ENCODE data around the gene CEBPE.
"Not testable (repeated sequence)": the region's sequence is repeated elsewhere in the genome, so short reads cannot be mapped to it uniquely, and the experiment has no call there.

CEBPE gene

DNA sequence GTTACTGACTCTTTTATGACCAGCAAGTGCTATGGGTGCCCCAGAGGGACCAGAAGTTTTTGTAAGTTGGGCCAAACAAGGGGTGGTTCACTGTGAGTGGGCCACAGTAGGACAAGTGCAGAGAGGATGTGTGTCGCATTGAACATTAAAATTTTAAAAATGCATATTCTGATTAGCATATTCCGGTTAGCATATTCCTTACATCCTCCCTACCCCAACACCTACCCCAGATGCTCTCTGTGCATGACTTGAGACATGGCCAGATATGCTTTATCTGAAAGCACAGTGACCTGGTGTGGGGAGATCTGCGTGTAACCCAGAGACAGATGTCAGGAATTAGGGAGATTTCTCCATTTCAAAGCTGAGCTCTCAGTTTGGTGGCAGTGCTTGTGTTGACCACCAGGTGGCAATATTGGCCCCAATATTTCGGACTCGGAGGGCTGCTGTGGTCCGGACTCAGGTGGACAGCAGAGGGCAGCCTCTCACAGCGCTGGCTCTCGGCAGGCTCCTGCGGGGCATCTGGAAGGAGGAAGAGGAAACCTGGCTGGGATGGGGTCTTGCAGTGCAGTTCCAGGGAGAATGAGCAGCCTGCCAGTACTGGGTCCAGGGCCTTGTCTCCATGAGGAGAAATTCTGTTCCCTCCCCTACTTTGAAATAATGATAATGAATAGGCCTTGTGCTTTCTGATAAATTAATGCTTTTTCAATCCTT lies 1.6 kb upstream of the CEBPE start:
- DNase-seq, result peak; percentile 26

DNA sequence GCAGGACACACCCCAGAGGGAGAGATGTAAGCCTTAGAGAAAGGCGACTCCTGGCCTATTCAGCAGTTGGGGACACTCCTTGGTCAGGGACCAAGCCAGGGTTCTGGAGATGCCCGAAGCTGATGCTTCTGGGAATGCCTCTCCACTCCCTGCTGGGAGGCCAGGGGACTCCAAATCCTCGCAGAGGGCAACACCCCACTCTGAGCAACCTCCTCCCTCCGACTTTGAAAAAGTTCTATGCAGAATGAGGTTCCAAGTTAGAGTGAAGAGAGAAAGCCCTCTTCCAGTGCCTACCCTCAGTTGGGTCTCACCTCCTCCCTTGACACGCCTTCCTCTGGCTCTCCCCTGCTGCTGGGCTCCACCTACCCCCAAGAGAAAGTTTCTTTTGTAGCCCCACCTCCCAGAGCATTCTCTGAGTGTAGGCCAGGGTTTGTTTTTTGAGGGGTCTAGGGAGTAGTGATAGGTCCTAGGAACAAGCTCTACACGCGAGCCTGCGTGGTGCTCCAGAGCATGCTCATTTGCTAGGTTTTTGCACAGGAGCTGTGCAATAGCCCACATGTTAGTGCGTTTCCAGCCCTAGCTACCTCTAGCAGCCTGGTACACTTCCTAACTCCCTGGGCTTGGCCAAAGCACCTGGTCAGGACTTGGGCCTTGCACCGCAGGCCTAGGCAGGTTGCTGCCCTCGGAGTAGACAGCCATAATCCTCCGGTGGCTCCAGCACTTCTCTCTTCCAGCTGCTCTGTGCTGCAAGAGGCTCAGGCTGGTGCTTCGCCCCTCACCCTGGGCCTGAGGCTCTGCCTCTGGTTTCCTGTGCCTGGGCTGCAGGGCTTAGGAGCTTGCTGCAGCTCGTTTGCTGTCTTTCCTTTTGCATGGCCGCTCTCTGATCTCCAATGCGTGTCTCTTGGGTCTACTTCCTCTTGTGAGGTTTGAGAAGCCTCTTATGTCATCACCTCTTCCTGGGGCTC lies 590 bp upstream of the CEBPE start:
- DNase-seq, result no peak

DNA sequence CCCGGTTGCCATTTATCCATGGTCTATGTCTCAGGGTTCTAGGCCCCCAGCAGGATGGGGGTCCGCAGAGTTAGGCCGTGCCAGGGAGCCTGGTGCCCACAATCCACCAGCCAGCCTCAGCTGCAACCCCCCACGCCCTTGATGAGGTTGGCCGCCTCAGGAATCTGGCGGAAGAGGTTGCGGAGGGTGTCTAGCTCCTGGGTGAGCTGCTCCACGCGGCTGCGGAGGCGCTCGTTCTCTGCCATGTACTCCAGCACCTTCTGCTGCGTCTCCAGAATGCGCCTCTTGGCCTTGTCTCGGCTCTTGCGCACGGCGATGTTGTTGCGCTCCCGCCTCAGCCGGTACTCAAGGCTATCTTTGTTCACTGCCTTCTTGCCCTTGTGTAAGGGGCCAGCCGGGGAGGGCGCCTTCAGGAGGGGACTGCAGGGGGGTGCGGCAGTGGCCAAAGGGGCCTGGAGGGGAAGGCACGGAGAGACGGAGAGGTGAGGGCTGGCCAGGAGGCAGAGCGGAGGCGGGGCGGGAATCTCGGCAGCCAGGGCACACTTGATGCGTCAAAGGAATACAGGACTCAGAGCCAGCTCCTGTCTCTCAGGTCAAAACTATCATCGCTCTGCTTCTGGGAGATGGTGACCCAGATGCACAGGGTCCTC lies 1.6 kb downstream of the CEBPE start:
- DNase-seq, result no peak

DNA sequence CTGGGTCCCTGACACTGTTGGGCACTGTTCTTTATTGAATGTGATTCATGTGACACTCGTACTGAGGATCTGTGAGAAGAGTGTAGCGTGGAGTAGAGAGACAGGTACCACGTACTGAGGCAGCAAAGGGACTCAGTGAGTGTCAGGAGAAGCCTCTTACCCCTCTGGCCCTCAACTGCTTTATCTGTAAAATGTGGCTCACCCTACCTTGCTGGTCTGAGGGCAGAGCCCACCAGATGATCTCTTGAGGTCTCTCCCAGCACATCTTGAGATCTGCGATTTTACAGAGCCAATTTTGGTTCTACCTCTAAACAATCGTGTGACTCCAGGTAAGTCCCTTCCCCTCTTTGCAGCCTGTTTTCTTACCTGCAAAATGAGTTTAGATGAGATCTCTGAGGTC lies 3.1 kb downstream of the CEBPE start:
- no peak for DNase-seq

DNA sequence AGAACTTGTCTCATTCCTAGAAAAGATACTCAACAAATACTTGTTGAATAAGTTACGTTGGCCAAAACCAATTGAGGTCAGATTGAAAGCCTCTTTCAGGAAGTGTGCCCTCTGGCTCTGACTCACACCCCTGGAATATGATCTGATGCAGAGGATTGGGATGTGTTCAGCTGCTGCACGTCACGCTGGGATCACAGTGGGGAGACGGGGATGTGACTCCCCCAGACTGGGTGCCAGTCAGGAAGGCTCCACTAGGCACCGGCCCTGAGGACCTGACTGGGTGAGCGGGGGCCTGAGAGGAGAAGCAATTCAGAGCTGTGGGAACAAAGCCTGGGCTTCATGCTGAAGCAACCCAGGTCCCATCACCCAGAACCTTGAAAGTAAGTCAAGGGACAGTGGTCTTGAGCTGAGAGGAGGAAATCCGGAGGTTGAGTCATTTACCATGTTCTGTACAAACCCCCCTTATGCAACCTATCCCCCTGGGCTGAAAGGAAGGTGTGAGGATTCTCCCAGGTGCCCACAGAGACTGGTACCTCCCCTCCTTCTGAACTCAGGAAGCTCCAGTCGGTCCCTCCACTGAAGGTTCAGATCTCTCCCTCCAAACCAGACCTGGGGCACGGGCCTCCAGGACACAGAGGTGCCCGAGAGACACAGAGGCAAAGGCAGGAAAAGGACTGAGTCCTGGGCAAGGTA lies 3.9 kb downstream of the CEBPE start:
- DNase-seq, result no peak

DNA sequence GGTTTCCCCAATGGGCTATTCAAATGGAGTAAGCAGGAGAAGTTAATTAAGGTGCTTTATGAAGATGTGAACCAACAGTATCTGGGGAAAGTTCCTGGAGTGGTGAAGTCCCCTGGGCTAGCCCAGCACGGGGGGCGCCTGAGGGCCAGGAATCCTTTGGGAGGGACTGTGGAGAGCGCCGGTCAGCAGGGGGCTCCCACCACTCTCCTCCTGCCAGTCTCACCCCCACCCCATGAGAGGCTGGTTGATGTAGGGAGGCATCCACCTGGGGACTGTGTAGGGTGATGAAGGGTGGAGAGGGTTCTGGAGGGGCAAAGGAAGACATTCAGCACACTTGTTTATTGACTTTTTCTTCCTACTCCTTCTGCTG lies 4.4 kb downstream of the CEBPE start:
- DNase-seq, result no peak

DNA sequence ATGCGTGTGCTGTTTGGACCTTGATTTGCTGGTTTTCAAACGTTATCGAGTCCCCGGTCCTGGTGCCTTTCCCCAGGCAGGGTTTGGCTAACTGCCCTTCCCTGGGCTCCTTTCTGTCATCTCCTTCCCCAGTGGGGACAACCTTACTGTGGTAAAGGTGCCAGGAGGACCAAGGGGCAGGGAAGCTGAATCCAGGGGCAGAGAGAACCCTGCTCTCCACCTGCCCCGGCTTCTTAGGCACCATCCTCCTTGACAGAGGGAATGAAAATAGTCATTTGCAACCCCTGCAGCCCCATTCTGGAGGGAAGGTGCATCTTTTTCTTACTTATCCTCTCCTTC lies 5.0 kb downstream of the CEBPE start:
- DNase-seq, result no peak

DNA sequence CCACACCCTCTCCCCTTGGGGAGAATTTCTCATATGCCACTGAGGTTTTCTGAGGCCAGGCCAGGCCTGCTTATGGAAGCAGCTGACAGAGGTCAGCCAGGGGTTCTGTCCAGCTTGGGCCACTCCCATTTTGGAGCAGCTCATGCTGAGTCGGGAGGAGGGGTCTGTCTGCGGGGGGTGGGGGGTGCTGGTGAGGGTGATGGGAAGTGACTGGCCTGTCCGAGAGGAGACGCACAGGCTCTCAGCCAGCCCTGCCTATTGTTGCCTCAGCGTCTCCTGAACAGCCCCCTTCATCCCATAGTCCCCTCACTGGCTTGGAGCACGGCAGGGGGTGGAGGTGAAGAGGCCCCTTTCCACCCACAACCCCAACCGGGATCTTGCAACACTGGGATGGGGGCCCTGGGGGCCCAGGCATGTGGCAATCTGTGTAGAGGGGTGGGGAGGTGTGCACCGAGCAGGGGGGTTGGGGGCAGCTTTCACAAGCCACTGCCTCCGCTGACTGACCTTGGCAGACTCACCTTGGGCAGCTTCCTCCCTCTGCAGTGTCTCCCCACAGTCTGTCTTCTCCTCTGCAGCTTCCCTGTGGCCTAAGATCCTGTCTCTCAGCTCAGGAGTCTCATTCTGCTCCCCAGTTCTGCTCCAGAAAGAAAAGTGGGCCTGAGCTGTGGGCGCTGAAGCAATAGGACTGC lies 5.5 kb downstream of the CEBPE start:
- DNase-seq, result no peak

DNA sequence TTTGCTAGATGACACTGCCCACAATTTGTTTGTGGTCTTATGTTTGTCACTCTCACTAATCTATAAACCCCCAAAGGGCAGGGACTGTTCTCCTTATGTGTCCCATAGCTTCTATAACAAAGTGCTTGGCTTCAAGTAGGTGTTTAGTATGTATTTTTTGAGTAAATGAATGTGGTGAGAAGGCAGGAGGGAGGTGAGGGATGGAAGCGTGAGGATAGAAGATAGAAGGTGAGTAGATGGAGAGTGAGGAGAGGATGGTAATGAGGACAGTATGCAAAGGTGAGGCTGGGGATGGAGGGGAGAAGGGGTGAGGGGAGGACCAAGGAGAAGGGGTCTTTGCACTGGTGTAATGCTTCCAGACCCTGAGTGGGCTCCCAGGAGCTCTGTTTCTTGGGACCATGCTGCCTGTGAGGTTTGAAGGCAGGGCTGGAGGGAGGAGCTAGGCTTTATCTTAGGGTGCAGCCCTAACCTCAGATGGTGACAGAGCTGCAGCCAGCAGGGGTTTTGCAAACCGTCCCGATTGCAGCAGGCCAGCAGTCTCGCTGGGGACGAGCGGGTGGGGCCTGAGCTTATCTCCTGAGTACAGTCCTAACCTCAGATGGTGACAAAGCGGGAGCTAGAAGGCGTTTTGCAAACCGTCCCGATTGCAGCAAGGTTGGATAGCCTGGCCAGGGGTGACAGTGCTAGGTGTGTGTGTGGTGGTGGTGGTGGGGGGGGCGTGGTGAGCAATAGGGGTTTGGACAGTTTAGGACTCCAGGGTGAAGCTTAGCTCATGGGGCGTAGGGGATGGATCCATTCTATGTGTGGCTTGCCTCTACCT lies 6.5 kb downstream of the CEBPE start:
- DNase-seq, result no peak

DNA sequence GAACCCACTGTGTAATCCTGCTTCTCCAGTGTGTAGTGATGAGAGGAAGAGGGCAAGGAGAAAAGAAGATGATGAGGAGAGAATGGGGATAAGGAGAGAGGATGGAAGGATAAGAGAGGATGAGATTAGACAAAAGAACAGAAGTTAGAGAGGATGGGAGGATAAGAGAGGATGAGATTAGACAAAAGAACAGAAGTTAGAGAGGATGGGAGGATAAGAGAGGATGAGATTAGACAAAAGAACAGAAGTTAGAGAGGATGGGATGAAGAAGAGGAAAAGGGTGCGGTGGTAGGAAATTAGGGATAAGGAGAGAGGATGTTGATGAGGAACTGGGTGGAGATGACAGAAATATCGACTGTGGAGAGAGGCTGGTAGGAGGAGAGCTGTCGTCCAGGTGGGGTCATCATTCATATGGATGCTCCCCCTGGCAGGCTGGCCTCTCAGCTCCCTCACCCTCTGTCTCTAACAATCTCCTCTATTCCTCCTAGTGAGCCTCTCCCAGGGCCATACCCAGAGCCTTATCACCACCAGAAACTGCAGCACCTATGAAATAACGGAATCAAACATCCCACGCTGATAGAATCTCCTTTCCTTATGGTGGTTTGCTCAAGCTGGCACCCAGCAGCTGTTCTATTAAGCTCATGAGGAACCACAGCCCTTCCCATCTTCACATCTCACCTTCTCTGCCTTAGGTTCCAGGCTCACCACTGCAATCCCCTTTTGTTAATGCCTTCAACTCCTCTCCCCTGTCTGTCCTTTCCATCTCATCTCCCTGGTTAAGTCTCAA lies 8.3 kb downstream of the CEBPE start:
- DNase-seq, result no peak

DNA sequence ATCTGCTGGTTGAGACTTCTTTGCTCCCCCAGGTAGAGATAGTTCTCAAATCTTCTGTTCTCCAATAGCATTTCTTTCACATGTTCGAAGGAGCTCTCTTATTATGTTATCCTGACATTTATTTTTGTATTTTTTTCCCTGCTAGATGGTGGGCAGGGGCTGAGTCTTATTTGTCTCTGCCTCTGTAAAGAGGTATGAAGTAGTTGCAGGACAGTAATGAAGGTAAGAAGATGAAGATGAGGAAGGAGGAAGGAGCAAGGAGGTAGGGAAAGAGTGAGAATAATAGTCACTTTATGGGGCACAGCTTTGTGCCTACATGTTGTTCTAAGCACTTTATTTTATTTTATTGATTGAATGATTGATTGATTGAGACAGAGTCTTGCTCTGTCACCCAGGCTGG lies 9.3 kb downstream of the CEBPE start:
- DNase-seq, result no peak

DNA sequence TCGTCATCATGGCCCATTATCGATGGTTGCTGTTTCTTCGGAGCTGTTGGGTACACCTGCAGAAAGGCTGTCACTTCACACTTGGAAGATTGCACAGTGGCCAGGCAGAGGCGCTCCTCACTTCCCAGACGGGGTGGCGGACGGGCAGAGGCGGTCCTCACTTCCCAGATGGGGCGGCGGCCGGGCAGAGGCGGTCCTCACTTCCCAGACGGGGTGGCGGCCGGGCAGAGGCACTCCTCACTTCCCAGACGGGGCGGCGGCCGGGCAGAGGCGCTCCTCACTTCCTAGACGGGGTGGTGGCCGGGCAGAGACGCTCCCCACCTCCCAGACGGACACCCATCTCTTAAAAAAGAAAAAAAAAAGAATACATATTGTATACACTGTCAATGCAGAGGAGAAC lies 10.9 kb downstream of the CEBPE start:
- not testable (repeated sequence) for DNase-seq

DNA sequence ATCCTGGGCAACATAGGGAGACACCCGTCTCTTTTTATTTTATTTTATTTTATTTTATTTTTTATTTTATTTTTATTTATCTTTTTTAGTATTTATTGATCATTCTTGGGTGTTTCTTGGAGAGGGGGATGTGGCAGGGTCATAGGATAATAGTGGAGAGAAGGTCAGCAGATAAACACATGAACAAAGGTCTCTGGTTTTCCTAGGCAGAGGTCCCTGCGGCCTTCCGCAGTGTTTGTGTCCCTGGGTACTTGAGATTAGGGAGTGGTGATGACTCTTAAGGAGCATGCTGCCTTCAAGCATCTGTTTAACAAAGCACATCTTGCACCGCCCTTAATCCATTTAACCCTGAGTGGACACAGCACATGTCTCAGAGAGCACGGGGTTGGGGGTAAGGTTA lies 11.4 kb downstream of the CEBPE start:
- DNase-seq, result not testable (repeated sequence)

DNA sequence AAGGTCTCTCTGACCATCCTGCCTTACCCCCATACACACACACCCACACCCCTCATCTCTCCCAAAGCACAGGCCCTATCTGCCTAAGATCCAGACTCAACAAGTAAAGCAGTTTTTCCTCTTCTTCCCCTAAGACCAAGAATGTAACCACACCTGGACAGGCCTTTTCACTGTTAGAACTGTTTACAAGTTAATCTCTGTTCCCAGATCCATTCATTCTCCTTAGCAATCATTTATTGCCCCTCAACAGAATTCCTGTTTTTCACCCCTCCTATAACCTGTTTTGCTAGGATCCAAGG lies 12.4 kb downstream of the CEBPE start:
- DNase-seq, result no peak

DNA sequence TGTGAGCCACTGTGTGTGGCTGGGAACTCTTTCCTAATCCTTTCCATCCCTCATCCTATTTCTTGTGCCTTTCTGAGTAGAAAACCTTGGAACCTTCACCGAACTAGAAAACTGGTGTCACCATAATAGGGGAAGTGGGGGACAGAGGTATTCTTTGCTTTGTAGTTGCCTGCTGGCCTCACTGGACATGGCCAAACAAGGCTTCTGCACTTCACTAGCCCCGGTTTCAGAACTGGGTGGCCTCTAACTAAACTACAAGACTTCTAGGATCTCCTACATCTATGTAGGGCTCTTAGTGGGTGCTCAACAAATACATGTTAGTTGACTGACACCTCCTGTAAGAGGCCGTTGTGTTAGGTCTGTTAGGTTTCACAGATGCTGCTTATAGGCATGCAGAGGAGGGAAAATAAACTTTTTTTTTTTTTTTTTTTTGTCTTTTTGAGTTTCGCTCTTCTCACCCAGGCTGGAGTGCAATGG lies 13.7 kb downstream of the CEBPE start:
- no peak for DNase-seq

DNA sequence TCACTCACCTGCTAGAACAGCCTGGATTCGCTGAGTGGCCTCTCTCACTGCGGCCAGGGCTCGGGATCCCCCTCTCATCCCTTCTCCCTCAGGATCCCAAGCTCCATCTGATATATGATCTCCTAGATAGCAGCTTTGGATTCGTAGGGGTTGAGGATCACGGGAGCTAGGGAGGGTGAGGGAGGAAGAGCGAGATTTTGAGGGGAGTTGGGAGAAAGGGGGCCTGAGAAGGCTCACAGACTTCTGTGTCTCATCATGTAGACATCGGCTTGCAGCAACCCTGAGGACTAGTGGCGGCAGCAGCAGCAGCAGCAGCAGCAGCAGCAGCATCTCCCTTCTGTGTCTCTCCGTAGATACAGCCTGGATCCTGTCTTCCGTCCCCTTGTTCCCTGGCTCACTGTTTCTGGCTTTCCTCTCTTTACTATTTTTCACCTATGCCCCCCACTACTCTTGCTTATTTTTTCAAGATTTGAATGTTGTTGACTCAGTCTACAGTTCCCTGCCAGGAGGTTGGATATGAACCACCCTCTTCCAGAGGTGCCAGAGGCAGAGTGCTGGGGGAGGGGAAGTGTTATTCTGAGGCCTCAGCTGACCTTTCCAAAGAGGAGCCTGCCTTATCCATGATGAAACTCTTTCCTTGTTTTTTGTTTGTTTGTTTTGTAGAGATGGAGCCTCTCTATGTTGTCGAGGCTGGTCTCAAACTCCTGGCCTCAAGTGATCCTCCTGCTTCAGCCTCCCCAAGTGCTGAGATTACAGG lies 14.3 kb downstream of the CEBPE start, which contains the start of gene CIROP:
TSS of gene CIROP (minus strand) at position 399 of the 757 bp plus-strand sequence. CDS start at position 330, 69 bp downstream.
- DNase-seq, result no peak

DNA sequence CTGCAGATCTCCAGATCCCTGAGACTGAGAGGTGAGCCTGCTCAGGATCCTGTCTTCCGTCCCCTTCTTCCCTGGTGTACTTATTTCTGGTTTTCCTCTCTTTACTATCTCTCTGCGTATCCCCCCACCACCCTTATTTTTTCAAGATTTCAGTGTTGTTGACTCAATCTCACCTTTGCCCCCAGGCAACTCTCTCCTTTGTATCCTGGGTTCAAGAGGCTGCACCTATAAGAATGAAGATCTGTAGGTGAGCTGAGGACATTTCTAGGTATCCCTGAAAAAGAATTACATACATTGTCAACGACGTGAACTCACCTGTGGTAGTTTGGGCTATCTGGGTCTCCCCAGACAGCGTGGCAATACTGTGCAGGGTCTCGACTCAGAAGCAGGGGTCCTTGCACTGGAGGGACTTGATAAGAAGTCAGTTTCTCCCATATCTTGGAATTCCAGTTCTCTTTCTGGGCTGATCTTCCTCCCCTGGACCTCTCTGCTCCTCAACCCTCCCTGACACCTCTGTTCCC lies 14.9 kb downstream of the CEBPE start:
- no peak for DNase-seq

DNA sequence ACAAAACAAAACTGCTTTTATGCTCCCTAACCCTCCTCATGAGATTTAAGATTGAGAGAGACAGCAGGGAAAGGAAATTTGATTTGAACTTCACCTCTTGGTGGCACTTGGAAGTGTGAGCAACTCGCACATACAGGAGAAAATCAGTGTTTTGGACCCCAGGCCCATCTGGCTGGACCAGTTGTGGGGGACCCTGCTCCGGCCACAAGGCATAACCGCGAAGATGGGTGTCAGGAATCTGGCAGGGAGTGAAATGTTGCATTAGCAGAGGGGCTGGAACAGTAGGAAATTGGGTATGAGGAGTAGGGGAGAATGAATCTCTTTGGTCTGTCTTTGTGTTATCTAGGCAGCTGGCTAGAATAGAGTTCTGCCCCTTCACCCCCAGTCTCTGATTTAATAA lies 15.5 kb downstream of the CEBPE start:
- DNase-seq, result no peak

DNA sequence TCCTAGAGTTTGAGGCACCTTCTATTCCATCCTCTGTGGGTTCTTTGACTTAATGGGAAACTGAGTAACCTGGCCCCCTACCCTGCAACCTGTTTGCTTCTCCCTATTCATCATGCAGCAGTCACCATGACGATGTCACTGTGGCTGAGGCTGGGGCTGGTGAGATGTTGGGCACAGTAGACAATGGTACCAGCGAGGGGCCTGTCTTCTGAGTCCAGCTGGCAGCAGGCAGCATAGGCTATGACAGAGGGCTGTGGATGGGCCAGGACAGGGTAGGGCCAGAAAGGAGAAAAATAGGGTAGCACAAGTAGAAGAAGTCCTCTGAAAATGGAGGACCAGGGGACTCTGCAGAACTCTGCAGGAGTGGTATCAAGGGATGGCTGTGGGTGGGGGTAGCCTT lies 16.3 kb downstream of the CEBPE start:
- DNase-seq, result no peak

All from NCI-H510A (cell line).